Panc1 (cell line): ENCODE measurements around the gene TTLL5. TPM values are rescaled to one million over a fixed set of nuclear protein-coding genes. Genes with fewer than 3 reads are reported as not detected.

Source experiments
- ATAC-seq: fragments of 200-7000 bp; cut with Tn5 transposase; 2 replicates; pipeline ENCODE4 v1.9.1; 2020; ENCODE audit warnings: mild to moderate bottlenecking, moderate library complexity
- BruUV-seq: library from RNA; stranded (reverse); fragments of 400-500 nt; replicated peaks from 2 replicates; lab custom pipeline; 2021; lab: Mats Ljungman, UMichigan
- CTCF ChIA-PET: fragments of 300-600 bp; sonication (Branson Sonifier 250); formaldehyde crosslinking; loops from one replicate; lab custom pipeline; 2022; ENCODE audit warnings: antibody characterized with exemption; lab: Charles Lee
- POLR2A ChIA-PET: fragments of 300-600 bp; sonication (Branson Sonifier 250); formaldehyde crosslinking; loops from one replicate; lab custom pipeline; 2022; ENCODE audit warnings: antibody characterized with exemption; lab: Charles Lee
- DNase-seq: peaks from one replicate; pipeline ENCODE4 v3.0.0-alpha.2; 2010; ENCODE audit warnings: low read depth, low spot score
- H3K27ac ChIP-seq: 2 replicates; pipeline ENCODE4 v1.5.1; 2011; ENCODE audit warnings: mild to moderate bottlenecking, low read length, inconsistent platforms
- H3K27me3 ChIP-seq: fragments of 200-500 bp; sonication (Bioruptor generic); 2 replicates; pipeline ENCODE4 v1.6.0; 2014; ENCODE audit warnings: low read length, inconsistent platforms; ENCODE audit not compliant: control insufficient read depth, insufficient read depth
- H3K36me3 ChIP-seq: fragments of 200-500 bp; sonication (Bioruptor generic); 2 replicates; pipeline ENCODE4 v1.5.1; 2014; ENCODE audit warnings: inconsistent platforms, mild to moderate bottlenecking, low read length, moderate library complexity; ENCODE audit not compliant: control insufficient read depth, insufficient read depth
- H3K4me1 ChIP-seq: 2 replicates; pipeline ENCODE4 v1.5.1; 2011; ENCODE audit warnings: inconsistent platforms, mild to moderate bottlenecking, low read length, moderate library complexity; ENCODE audit not compliant: control insufficient read depth, insufficient read depth
- H3K4me3 ChIP-seq, 2 experiments: 2 replicates each; pipeline ENCODE4 v1.5.1; 2011 to 2012; ENCODE audit warnings: low read depth in 2 of 2, low read length in 2 of 2, mild to moderate bottlenecking in 2 of 2, inconsistent platforms in 1 of 2, moderate library complexity in 1 of 2
- H3K9me3 ChIP-seq: fragments of 200-500 bp; sonication (Bioruptor generic); 2 replicates; pipeline ENCODE4 v1.5.1; 2014; ENCODE audit warnings: low read depth, mild to moderate bottlenecking, inconsistent platforms, low read length, moderate library complexity; ENCODE audit not compliant: control insufficient read depth, insufficient read depth
- POLR2AphosphoS5 ChIP-seq: IDR thresholded peaks from 2 replicates; pipeline ENCODE4 v1.6.1; 2012; ENCODE audit warnings: mild to moderate bottlenecking, low read depth, low read length, moderate library complexity
- SIN3A ChIP-seq: IDR thresholded peaks from 2 replicates; pipeline ENCODE4 v1.6.1; 2012; ENCODE audit warnings: low read depth, mild to moderate bottlenecking, low read length, moderate library complexity, borderline replicate concordance; ENCODE audit not compliant: insufficient read depth
- TCF7L2 ChIP-seq: IDR thresholded peaks from 2 replicates; pipeline ENCODE4 v1.6.1; 2011; ENCODE audit warnings: mild to moderate bottlenecking, low read depth, low read length, inconsistent platforms
- in situ Hi-C: cut with HindIII; loops from 2 replicates; pipeline ENCODE4 v1.10.0; 2016; ENCODE audit warnings: low sequenced_read_pairs, low pct_unique_long_range_greater_than_20kb
- intact Hi-C: fragments of 100-400 bp; cut with micrococcal nuclease; formaldehyde crosslinking; loops from one replicate; pipeline ENCODE4 v1.10.0; 2022; ENCODE audit not compliant: unreplicated experiment
- total RNA-seq: library from RNA; stranded (reverse); gene quantifications from one replicate; pipeline ENCODE4 v1.2.1, GENCODE V29; 2021; ENCODE audit not compliant: unreplicated experiment
- TF ChIP-seq, protein P1 (sequence below): fragments of 450-650 bp; IDR thresholded peaks from 2 replicates; pipeline ENCODE4 v1.5.1; 2017; ENCODE audit warnings: mild to moderate bottlenecking
- TF ChIP-seq, protein P2 (sequence below), 2 experiments: IDR thresholded peaks; 2 replicates each; pipeline ENCODE4 v1.6.1; 2011 to 2012; ENCODE audit warnings: low read depth in 2 of 2, control low read depth in 1 of 2, low read length in 1 of 2, mild to moderate bottlenecking in 1 of 2, moderate library complexity in 1 of 2; ENCODE audit not compliant: insufficient read depth in 1 of 2

Gene TTLL5
- total RNA-seq, 1 experiment from 2014 or later: 23.5 TPM

GRCh38 chr14:75987201-75987970 lies 326.3 kb downstream of the TTLL5 start:
- ChIA-PET CTCF (interaction anchor here (1.0 kb wide), 1 partner anchor 278 kb away, joined by 8 read pairs; no protein-coding TSS in a partner anchor), POLR2A (no interaction called here)
- intact Hi-C loops: no loop called here
- BruUV-seq: no TSS peak
- H3K4me3 ChIP-seq: no peak overlapping the region
- ATAC-seq (no peak), DNase-seq (no peak)
- H3K4me1 ChIP-seq: peaks cover 13% of the 10 kb centered on the region
- in situ Hi-C loops: no loop called here
- no peaks in the 10 kb centered on the region for H3K9me3 ChIP-seq
- TF ChIP-seq, protein P1, sequence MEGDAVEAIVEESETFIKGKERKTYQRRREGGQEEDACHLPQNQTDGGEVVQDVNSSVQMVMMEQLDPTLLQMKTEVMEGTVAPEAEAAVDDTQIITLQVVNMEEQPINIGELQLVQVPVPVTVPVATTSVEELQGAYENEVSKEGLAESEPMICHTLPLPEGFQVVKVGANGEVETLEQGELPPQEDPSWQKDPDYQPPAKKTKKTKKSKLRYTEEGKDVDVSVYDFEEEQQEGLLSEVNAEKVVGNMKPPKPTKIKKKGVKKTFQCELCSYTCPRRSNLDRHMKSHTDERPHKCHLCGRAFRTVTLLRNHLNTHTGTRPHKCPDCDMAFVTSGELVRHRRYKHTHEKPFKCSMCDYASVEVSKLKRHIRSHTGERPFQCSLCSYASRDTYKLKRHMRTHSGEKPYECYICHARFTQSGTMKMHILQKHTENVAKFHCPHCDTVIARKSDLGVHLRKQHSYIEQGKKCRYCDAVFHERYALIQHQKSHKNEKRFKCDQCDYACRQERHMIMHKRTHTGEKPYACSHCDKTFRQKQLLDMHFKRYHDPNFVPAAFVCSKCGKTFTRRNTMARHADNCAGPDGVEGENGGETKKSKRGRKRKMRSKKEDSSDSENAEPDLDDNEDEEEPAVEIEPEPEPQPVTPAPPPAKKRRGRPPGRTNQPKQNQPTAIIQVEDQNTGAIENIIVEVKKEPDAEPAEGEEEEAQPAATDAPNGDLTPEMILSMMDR: no peak
- TF ChIP-seq SIN3A (no peak), TCF7L2 (no peak), POLR2AphosphoS5 (no peak)
- TF ChIP-seq, protein P2, sequence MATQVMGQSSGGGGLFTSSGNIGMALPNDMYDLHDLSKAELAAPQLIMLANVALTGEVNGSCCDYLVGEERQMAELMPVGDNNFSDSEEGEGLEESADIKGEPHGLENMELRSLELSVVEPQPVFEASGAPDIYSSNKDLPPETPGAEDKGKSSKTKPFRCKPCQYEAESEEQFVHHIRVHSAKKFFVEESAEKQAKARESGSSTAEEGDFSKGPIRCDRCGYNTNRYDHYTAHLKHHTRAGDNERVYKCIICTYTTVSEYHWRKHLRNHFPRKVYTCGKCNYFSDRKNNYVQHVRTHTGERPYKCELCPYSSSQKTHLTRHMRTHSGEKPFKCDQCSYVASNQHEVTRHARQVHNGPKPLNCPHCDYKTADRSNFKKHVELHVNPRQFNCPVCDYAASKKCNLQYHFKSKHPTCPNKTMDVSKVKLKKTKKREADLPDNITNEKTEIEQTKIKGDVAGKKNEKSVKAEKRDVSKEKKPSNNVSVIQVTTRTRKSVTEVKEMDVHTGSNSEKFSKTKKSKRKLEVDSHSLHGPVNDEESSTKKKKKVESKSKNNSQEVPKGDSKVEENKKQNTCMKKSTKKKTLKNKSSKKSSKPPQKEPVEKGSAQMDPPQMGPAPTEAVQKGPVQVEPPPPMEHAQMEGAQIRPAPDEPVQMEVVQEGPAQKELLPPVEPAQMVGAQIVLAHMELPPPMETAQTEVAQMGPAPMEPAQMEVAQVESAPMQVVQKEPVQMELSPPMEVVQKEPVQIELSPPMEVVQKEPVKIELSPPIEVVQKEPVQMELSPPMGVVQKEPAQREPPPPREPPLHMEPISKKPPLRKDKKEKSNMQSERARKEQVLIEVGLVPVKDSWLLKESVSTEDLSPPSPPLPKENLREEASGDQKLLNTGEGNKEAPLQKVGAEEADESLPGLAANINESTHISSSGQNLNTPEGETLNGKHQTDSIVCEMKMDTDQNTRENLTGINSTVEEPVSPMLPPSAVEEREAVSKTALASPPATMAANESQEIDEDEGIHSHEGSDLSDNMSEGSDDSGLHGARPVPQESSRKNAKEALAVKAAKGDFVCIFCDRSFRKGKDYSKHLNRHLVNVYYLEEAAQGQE (IDR thresholded peaks at IDR 0.05; ENCODE audit: insufficient read depth in 1 of 2, low read depth in 2 of 2, low read length in 1 of 2): no peak
- H3K36me3 ChIP-seq: no peaks in the 10 kb centered on the region; the same call in 1 of the 2 replicates
- no peak overlapping the region for H3K27ac ChIP-seq
- H3K27me3 ChIP-seq: no peaks in the 10 kb centered on the region

GRCh38 chr14:75989134-75989533 lies 328.1 kb downstream of the TTLL5 start:
- TF ChIP-seq TCF7L2 (no peak), SIN3A (no peak), POLR2AphosphoS5 (no peak)
- TF ChIP-seq, protein P1: no peak
- TF ChIP-seq, protein P2 (IDR thresholded peaks at IDR 0.05; ENCODE audit: insufficient read depth in 1 of 2, low read depth in 2 of 2, low read length in 1 of 2): no peak
- Histone ChIP-seq H3K27ac (no peak overlapping the region), H3K4me3 (no peak overlapping the region), H3K27me3 (no peaks in the 10 kb centered on the region), H3K9me3 (no peaks in the 10 kb centered on the region), H3K4me1 (peaks cover 9% of the 10 kb centered on the region), H3K36me3 (no peaks in the 10 kb centered on the region; the same call in 1 of the 2 replicates)
- ChIA-PET CTCF (no interaction called here), POLR2A (no interaction called here)
- no peak for DNase-seq
- no peak for ATAC-seq
- BruUV-seq: no TSS peak
- intact Hi-C loops: no loop called here
- in situ Hi-C loops: no loop called here
